Smooth muscle cell (in vitro differentiated cells): ENCODE measurements around the gene SEMA4C. TPM values are rescaled to one million over a fixed set of nuclear protein-coding genes. Genes with fewer than 3 reads are reported as not detected.

Experiments used
- DNase-seq: peaks from one replicate; lab custom pipeline; 2025; ENCODE audit not compliant: unreplicated experiment; lab: John Stamatoyannopoulos, UW
- H2AFZ ChIP-seq: fragments of 200-600 bp; sonication (generic); 2 replicates; pipeline ENCODE4 v1.6.0; 2016; ENCODE audit warnings: antibody characterized with exemption, low read depth, mild to moderate bottlenecking
- H3F3A ChIP-seq: fragments of 200-600 bp; sonication (generic); 2 replicates; pipeline ENCODE4 v1.6.0; 2017; ENCODE audit warnings: antibody characterized with exemption, low read depth
- H3K27ac ChIP-seq: fragments of 200-600 bp; sonication (generic); 2 replicates; pipeline ENCODE4 v1.5.1; 2016; ENCODE audit warnings: low read depth, mild to moderate bottlenecking
- H3K27me3 ChIP-seq: fragments of 200-600 bp; sonication (generic); 2 replicates; pipeline ENCODE4 v1.6.1; 2016; ENCODE audit warnings: low read depth, mild to moderate bottlenecking
- H3K36me3 ChIP-seq: fragments of 200-600 bp; sonication (generic); 2 replicates; pipeline ENCODE4 v1.5.1; 2016; ENCODE audit warnings: low read depth
- H3K4me1 ChIP-seq: fragments of 200-600 bp; sonication (generic); 2 replicates; pipeline ENCODE4 v1.5.1; 2016; ENCODE audit warnings: low read depth
- H3K4me2 ChIP-seq: fragments of 200-600 bp; sonication (generic); 2 replicates; pipeline ENCODE4 v1.6.0; 2016; ENCODE audit warnings: mild to moderate bottlenecking
- H3K4me3 ChIP-seq: fragments of 200-600 bp; sonication (generic); 2 replicates; pipeline ENCODE4 v1.5.1; 2016; ENCODE audit warnings: mild to moderate bottlenecking
- H3K79me2 ChIP-seq: fragments of 200-600 bp; sonication (generic); 2 replicates; pipeline ENCODE4 v1.6.0; 2016; ENCODE audit warnings: low read depth, mild to moderate bottlenecking
- H3K9ac ChIP-seq: fragments of 200-600 bp; sonication (generic); 2 replicates; pipeline ENCODE4 v1.6.0; 2016; ENCODE audit warnings: low read depth
- H3K9me3 ChIP-seq: fragments of 200-600 bp; sonication (generic); replicated peaks from 2 replicates; pipeline ENCODE4 v1.5.1; 2016; ENCODE audit warnings: low read depth
- H4K20me1 ChIP-seq: fragments of 200-600 bp; sonication (generic); 2 replicates; pipeline ENCODE4 v1.6.0; 2016; ENCODE audit warnings: low read depth
- CTCF ChIP-seq: fragments of 200-600 bp; sonication (generic); IDR thresholded peaks from 2 replicates; pipeline ENCODE4 v1.5.1; 2017; ENCODE audit warnings: borderline replicate concordance, mild to moderate bottlenecking, antibody characterized with exemption; ENCODE audit not compliant: insufficient read depth, poor library complexity, severe bottlenecking
- WGBS: methylation state at CpG from one replicate; pipeline ENCODE4 v1.1.7; 2016; ENCODE audit warnings: low lambda C conversion rate; 5-methylcytosine and 5-hydroxymethylcytosine counted together
- polyA plus RNA-seq: library from polyadenylated mRNA; unstranded; fragments of >200 nt; fragmentation: Nextera tagmentation; extraction: Ambion mirVana; gene quantifications from 2 replicates; pipeline ENCODE4 v1.2.1, GENCODE V29; 2016
- total RNA-seq: library from RNA; depleted of rRNA; stranded (reverse); fragments of >200 nt; gene quantifications from 2 replicates; pipeline ENCODE4 v1.2.3, GENCODE V29; 2014

Gene SEMA4C
- total and polyA plus RNA-seq, 2 experiments from 2014 or later = 40.7 to 41.0 TPM

- WGBS = 94% methylated on average over 7 of the region's 7 CpGs
- H3K9ac ChIP-seq = no peak overlapping the region
- H3K79me2 ChIP-seq = no peaks in the 10 kb centered on the region
- TF ChIP-seq CTCF = no peak
- H3K9me3 ChIP-seq = no peaks in the 10 kb centered on the region
- H3F3A ChIP-seq = no peaks in the 10 kb centered on the region
- DNase-seq = no peak
- no peaks in the 10 kb centered on the region for H4K20me1 ChIP-seq
- no peak overlapping the region for H2AFZ ChIP-seq
- H3K4me2 ChIP-seq = no peak overlapping the region
- H3K4me1 ChIP-seq = peaks cover 21% of the 10 kb centered on the region
- no peaks in the 10 kb centered on the region for H3K36me3 ChIP-seq
- no peaks in the 10 kb centered on the region for H3K27me3 ChIP-seq
- no peak overlapping the region for H3K4me3 ChIP-seq
- H3K27ac ChIP-seq = no peak overlapping the region
Measured at GRCh38 chr2:96903815-96904214, 33.9 kb upstream of the SEMA4C start.

- no peak for TF ChIP-seq CTCF
- H3K9ac ChIP-seq = no peak overlapping the region
- H3K27me3 ChIP-seq = no peaks in the 10 kb centered on the region
- no peaks in the 10 kb centered on the region for H3K36me3 ChIP-seq
- no peak overlapping the region for H3K4me3 ChIP-seq
- H3K4me2 ChIP-seq = no peak overlapping the region
- H3K27ac ChIP-seq = no peak overlapping the region
- DNase-seq = no peak
- H4K20me1 ChIP-seq = no peaks in the 10 kb centered on the region
- WGBS = 87% methylated on average over 7 of the region's 7 CpGs
- no peaks in the 10 kb centered on the region for H3F3A ChIP-seq
- H3K4me1 ChIP-seq = peaks cover 21% of the 10 kb centered on the region
- H3K9me3 ChIP-seq = no peaks in the 10 kb centered on the region
- H3K79me2 ChIP-seq = no peaks in the 10 kb centered on the region
- H2AFZ ChIP-seq = no peak overlapping the region
Measured at GRCh38 chr2:96903318-96903717, 33.4 kb upstream of the SEMA4C start.

- no peaks in the 10 kb centered on the region for H3K27me3 ChIP-seq
- H2AFZ ChIP-seq = no peak overlapping the region
- H3K9ac ChIP-seq = no peak overlapping the region
- peaks cover 8% of the 10 kb centered on the region for H3K4me1 ChIP-seq
- no peaks in the 10 kb centered on the region for H3K36me3 ChIP-seq
- DNase-seq = no peak
- no peak overlapping the region for H3K4me2 ChIP-seq
- no peaks in the 10 kb centered on the region for H3K9me3 ChIP-seq
- H4K20me1 ChIP-seq = no peaks in the 10 kb centered on the region
- no peak for TF ChIP-seq CTCF
- no peak overlapping the region for H3K4me3 ChIP-seq
- no peak overlapping the region for H3K27ac ChIP-seq
- no peaks in the 10 kb centered on the region for H3F3A ChIP-seq
- 92% methylated on average over 10 of the region's 10 CpGs for WGBS
- no peaks in the 10 kb centered on the region for H3K79me2 ChIP-seq
Measured at GRCh38 chr2:96900237-96900636, 30.4 kb upstream of the SEMA4C start.

GRCh38 chr2:96899413-96899741, 29.5 kb upstream of the SEMA4C start:
- Histone ChIP-seq H3K36me3 (no peaks in the 10 kb centered on the region), H3K27ac (no peak overlapping the region), H3K4me3 (no peak overlapping the region), H4K20me1 (no peaks in the 10 kb centered on the region), H3F3A (no peaks in the 10 kb centered on the region), H3K4me1 (peaks cover 9% of the 10 kb centered on the region), H3K27me3 (no peaks in the 10 kb centered on the region), H3K79me2 (no peaks in the 10 kb centered on the region), H3K9ac (no peak overlapping the region), H3K4me2 (no peak overlapping the region), H3K9me3 (no peaks in the 10 kb centered on the region), H2AFZ (no peak overlapping the region)
- TF ChIP-seq CTCF = no peak
- WGBS = 100% methylated on average over 1 of the region's 4 CpGs
- DNase-seq = no peak
